ENCODE results near the gene ZMYND8.

Gene ZMYND8

DNA sequence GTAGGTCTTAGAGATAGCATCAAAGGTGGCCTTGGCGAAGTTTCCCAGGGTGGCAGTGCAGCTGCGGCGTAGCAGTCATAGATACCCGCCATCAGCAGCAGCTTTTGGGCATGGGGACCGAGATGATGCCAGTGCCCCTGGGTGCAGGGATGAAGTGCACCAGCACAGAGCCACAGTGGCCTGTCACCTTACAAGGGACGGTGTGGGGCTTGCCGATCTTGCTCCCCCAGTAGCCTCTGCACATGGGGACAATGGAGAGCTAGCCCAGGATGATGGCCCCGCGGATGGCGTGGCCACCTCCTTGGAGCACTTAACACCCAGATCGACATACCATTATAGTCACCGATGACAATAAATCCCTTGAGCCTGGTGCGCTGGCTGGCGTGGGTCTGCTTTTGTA, 195.5 kb downstream of the ZMYND8 start:
- DNase-seq, result no peak

GRCh38 chr20:47160240-47160639, 196.3 kb downstream of the ZMYND8 start:
- no peak for DNase-seq

Data from activated CD4-positive, alpha-beta T cell treated with anti-CD3 and anti-CD28 coated beads, Interleukin-2, amount 50 U/mL, for 16 hours (primary cell).